ENCODE data around the gene MLEC.

MLEC gene

DNA sequence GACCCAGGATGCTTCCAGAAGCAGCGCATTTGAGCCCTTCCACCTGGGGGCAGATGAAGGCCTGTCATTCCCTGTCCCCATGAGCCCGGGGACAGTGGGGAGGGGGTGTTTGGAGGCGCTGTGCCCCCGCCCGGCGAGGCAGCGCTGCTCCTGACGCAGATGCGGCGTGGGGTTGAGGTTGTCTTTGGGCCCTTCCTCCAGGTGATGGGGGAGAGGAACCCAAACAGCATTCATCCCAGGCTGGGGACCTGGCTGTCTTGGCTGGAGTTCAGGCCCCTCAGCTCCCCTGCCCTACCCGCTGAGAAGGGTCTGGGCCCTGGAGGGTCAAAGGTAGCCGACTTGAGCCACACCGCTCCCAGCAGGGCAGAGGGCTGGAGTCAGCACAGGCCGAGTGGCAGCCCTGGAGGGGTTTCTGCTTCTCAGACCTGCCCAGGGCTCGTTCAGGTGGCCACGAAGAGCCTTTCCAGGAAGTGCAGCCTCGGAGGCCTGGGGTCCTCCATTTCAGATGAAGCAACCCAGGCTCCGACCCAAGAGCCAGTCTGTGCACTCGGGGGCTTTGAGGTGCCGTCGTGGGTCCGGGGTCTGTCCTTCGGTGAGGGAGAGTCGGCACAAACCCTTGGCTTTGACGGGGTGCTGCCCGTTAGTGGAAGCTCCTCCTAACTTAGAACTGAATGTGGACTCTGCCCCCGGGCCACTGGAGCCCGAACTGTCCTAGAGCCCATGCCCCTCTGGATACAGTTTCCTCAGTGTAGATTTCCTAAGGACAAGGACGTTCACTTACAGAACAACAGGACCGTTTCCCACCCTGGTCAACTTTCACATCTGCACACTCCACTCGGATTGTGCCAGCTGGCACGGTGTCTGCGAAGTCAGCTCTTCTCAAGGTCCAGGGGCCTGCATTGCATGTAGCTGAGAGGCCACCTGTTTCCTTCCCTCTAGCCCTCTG lies 54.8 kb downstream of the MLEC start:
- H3K27ac ChIP-seq = no peak overlapping the region
- TF ChIP-seq, protein P1, sequence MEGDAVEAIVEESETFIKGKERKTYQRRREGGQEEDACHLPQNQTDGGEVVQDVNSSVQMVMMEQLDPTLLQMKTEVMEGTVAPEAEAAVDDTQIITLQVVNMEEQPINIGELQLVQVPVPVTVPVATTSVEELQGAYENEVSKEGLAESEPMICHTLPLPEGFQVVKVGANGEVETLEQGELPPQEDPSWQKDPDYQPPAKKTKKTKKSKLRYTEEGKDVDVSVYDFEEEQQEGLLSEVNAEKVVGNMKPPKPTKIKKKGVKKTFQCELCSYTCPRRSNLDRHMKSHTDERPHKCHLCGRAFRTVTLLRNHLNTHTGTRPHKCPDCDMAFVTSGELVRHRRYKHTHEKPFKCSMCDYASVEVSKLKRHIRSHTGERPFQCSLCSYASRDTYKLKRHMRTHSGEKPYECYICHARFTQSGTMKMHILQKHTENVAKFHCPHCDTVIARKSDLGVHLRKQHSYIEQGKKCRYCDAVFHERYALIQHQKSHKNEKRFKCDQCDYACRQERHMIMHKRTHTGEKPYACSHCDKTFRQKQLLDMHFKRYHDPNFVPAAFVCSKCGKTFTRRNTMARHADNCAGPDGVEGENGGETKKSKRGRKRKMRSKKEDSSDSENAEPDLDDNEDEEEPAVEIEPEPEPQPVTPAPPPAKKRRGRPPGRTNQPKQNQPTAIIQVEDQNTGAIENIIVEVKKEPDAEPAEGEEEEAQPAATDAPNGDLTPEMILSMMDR (conservative IDR thresholded peaks at IDR 0.05) = no peak

DNA sequence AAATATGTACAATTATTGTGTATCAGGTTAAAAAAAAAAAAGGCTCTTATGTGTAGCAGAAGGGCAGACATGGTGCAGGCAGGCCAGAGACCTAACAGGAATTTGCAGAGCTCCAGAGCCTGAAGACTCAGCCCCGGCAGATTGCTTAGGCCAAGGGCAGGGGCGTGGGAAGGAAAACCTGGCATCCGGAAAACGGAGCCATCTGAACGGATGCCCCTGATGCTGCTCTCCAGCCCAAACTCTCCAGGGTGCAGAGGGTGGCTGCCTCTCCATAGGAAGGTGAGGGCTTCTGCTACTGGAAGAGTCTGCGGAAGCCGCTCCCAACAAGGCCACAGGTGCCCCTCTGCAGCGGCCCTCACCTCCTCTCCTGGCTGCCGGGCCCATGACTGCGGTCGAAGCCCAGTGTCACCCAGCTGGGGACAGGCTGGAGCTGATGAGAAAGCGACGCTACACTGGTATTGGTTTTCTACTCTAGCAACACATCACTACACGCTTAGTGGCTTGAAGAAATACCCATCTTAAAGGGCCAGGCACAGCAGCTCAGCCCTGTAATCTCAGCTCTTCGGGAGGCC lies 58.1 kb downstream of the MLEC start:
- H3K27ac ChIP-seq = no peak overlapping the region
- TF ChIP-seq, protein P1 (conservative IDR thresholded peaks at IDR 0.05) = no peak

- H3K27ac ChIP-seq = no peak overlapping the region
- TF ChIP-seq, protein P1 (conservative IDR thresholded peaks at IDR 0.05) = no peak
Observed at GRCh38 chr12:120748242-120748641, 61.3 kb downstream of the MLEC start.

DNA sequence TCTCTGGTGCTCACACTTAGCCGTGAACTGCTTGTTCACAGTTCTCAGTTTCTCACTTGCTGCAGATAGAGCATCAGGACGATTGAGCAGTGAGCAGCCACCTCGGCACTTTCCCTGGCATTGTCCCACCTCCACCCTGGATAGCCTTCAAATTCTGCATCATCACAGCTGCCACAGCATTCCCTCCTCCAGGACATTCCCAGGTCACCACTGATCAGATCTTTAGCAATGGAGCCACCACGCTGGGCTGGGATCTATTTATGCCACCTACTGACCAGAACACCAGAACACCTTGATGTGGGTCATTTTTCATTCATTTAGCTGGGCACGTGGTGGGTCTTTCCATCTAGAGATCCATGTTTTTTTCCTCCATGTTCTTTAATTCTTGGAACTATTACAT lies 62.3 kb downstream of the MLEC start:
- TF ChIP-seq, protein P1 (conservative IDR thresholded peaks at IDR 0.05) = no peak; the same call in 1 of the 2 replicates
- no peak overlapping the region for H3K27ac ChIP-seq

DNA sequence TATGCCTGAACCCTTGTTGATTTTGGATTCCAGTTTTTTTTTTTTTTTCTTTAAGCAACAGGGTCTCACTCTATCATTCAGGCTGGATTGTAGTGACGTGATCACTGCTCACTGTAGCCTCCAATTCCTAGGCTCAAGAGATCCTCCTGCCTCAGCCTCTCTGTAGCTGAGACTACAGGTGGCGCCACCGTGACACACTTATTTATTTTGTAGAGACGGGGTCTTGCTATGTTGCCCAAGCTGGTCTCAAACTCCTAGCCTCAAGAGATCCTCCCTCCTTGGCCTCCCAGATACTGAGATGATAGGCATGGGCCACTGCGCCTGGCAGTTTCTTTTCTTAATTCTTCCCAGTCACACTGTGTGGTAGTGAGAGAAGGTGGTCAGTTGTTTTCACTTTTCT lies 63.9 kb downstream of the MLEC start:
- H3K27ac ChIP-seq = no peak overlapping the region
- TF ChIP-seq, protein P1 (conservative IDR thresholded peaks at IDR 0.05) = no peak

- TF ChIP-seq, protein P1 (conservative IDR thresholded peaks at IDR 0.05) = no peak
Observed at GRCh38 chr12:120751389-120751788, 64.4 kb downstream of the MLEC start.

More at GRCh38 chr12:120751389-120751788, 64.4 kb downstream of the MLEC start:
- no peak overlapping the region for H3K27ac ChIP-seq
